Smooth muscle cell (in vitro differentiated cells): ENCODE data around the gene CCDC149. TPM values are rescaled to one million over a fixed set of nuclear protein-coding genes. Genes with fewer than 3 reads are reported as not detected.
A peak's percentile ranks its signal among the peaks of the same experiment; 100 is the strongest.

Experiments used
- DNase-seq: peaks from one replicate; lab custom pipeline; 2025; ENCODE audit not compliant: unreplicated experiment; lab: John Stamatoyannopoulos, UW
- H2AFZ ChIP-seq: fragments of 200-600 bp; sonication (generic); 2 replicates; pipeline ENCODE4 v1.6.0; 2016; ENCODE audit warnings: antibody characterized with exemption, low read depth, mild to moderate bottlenecking
- H3F3A ChIP-seq: fragments of 200-600 bp; sonication (generic); 2 replicates; pipeline ENCODE4 v1.6.0; 2017; ENCODE audit warnings: antibody characterized with exemption, low read depth
- H3K27ac ChIP-seq: fragments of 200-600 bp; sonication (generic); 2 replicates; pipeline ENCODE4 v1.5.1; 2016; ENCODE audit warnings: low read depth, mild to moderate bottlenecking
- H3K27me3 ChIP-seq: fragments of 200-600 bp; sonication (generic); 2 replicates; pipeline ENCODE4 v1.6.1; 2016; ENCODE audit warnings: low read depth, mild to moderate bottlenecking
- H3K36me3 ChIP-seq: fragments of 200-600 bp; sonication (generic); 2 replicates; pipeline ENCODE4 v1.5.1; 2016; ENCODE audit warnings: low read depth
- H3K4me1 ChIP-seq: fragments of 200-600 bp; sonication (generic); 2 replicates; pipeline ENCODE4 v1.5.1; 2016; ENCODE audit warnings: low read depth
- H3K4me2 ChIP-seq: fragments of 200-600 bp; sonication (generic); 2 replicates; pipeline ENCODE4 v1.6.0; 2016; ENCODE audit warnings: mild to moderate bottlenecking
- H3K4me3 ChIP-seq: fragments of 200-600 bp; sonication (generic); 2 replicates; pipeline ENCODE4 v1.5.1; 2016; ENCODE audit warnings: mild to moderate bottlenecking
- H3K79me2 ChIP-seq: fragments of 200-600 bp; sonication (generic); 2 replicates; pipeline ENCODE4 v1.6.0; 2016; ENCODE audit warnings: low read depth, mild to moderate bottlenecking
- H3K9ac ChIP-seq: fragments of 200-600 bp; sonication (generic); 2 replicates; pipeline ENCODE4 v1.6.0; 2016; ENCODE audit warnings: low read depth
- H3K9me3 ChIP-seq: fragments of 200-600 bp; sonication (generic); replicated peaks from 2 replicates; pipeline ENCODE4 v1.5.1; 2016; ENCODE audit warnings: low read depth
- H4K20me1 ChIP-seq: fragments of 200-600 bp; sonication (generic); 2 replicates; pipeline ENCODE4 v1.6.0; 2016; ENCODE audit warnings: low read depth
- WGBS: methylation state at CpG from one replicate; pipeline ENCODE4 v1.1.7; 2016; ENCODE audit warnings: low lambda C conversion rate; 5-methylcytosine and 5-hydroxymethylcytosine counted together
- polyA plus RNA-seq: library from polyadenylated mRNA; unstranded; fragments of >200 nt; fragmentation: Nextera tagmentation; extraction: Ambion mirVana; gene quantifications from 2 replicates; pipeline ENCODE4 v1.2.1, GENCODE V29; 2016
- total RNA-seq: library from RNA; depleted of rRNA; stranded (reverse); fragments of >200 nt; gene quantifications from 2 replicates; pipeline ENCODE4 v1.2.3, GENCODE V29; 2014
- TF ChIP-seq, protein P1 (sequence below): fragments of 200-600 bp; sonication (generic); IDR thresholded peaks from 2 replicates; pipeline ENCODE4 v1.5.1; 2017; ENCODE audit warnings: borderline replicate concordance, mild to moderate bottlenecking, antibody characterized with exemption; ENCODE audit not compliant: insufficient read depth, poor library complexity, severe bottlenecking

The CCDC149 gene
- total RNA-seq (5.5 and 12.5 TPM in 2 replicates), polyA plus RNA-seq (7.2 and 10.7 TPM in 2 replicates)

DNA sequence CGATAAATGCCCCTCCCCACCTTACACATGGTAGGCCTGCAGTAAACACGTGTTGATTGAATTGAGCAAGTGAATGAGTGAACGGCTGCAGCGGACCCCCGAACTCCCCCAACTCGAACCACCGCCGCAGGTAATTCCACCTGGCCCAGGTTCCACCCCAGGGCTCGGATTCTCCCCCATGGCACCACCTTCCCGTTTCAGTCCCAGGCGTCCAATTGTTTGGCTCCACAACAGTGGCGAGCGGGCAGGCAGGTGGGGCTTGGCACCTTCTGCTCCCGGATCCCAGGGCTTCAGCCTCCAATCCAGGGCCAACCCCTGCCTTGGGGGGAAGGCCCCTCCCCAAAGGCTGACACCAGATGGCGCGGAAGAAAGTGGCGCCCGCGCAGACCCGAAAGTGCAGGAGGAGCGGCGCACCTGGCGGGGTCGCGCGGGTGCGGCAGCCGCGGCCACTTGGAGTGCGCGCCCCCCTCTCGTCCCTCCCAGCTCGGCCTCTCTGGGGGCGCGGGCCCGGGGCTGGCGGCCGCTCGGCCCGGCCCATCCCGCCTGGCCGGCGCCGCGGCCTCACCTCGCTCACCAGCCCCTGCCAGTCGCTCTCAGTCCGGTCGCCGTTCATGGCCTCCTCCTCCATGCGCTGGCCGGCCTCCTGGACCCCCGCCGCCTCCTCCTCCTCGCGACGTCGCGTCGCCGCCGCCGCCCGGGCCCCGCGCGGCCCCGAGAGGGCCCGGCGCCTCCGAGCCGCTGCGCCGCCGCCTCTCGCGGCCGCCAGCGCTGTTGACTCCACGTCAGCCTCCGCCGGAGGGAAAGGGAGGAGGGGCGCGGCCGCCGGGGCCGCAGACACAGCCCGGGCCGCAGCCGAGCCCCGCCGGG, at the start of gene CCDC149:
Gene CCDC149 (minus strand): TSS at position 791 of the 867 bp plus-strand sequence. CDS start 178 bp downstream, at position 613.
- Histone ChIP-seq H3K4me3 (peak within 1 kb of the TSS; percentile 68), H3K27me3 (no peaks in the 10 kb centered on the region), H3K36me3 (no peaks in the 10 kb centered on the region), H3K9me3 (no peaks in the 10 kb centered on the region), H2AFZ (peak within 1 kb of the TSS; percentile 100), H3K4me1 (peaks cover 6% of the 10 kb centered on the region), H3F3A (no peaks in the 10 kb centered on the region), H3K4me2 (peak within 1 kb of the TSS; percentile 88), H3K9ac (peak within 1 kb of the TSS; percentile 73), H3K27ac (peak within 1 kb of the TSS; percentile 47), H3K79me2 (no peaks in the 10 kb centered on the region), H4K20me1 (no peaks in the 10 kb centered on the region)
- WGBS, result 9% methylated on average over 48 of the region's 92 CpGs
- TF ChIP-seq, protein P1, sequence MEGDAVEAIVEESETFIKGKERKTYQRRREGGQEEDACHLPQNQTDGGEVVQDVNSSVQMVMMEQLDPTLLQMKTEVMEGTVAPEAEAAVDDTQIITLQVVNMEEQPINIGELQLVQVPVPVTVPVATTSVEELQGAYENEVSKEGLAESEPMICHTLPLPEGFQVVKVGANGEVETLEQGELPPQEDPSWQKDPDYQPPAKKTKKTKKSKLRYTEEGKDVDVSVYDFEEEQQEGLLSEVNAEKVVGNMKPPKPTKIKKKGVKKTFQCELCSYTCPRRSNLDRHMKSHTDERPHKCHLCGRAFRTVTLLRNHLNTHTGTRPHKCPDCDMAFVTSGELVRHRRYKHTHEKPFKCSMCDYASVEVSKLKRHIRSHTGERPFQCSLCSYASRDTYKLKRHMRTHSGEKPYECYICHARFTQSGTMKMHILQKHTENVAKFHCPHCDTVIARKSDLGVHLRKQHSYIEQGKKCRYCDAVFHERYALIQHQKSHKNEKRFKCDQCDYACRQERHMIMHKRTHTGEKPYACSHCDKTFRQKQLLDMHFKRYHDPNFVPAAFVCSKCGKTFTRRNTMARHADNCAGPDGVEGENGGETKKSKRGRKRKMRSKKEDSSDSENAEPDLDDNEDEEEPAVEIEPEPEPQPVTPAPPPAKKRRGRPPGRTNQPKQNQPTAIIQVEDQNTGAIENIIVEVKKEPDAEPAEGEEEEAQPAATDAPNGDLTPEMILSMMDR, result no peak
- DNase-seq, result peak; percentile 17

DNA sequence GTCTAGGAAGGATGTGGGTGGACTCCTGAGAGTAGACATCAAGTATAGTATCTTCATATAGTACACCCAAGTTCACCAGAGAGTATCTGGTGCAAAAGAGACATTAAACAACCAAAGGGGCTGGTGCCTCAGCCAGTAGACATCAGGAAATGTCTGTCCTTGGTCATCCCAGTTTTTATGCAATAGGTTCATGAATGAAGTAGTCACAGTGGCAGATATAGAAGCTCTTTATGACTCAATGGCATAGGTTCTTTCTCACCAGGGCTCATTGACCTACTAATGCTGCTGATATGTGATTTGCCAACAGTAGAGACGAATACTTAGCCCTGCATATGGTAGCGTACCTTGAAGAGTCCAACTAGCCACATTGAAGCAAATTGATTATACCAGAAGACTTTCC, 45.0 kb upstream of the CCDC149 start:
- H2AFZ ChIP-seq, result no peak overlapping the region
- H3K27ac ChIP-seq, result no peak overlapping the region
- no peaks in the 10 kb centered on the region for H3K27me3 ChIP-seq
- H3K4me3 ChIP-seq, result no peak overlapping the region
- H4K20me1 ChIP-seq, result no peaks in the 10 kb centered on the region
- H3K36me3 ChIP-seq, result no peaks in the 10 kb centered on the region
- H3K4me1 ChIP-seq, result no peaks in the 10 kb centered on the region
- DNase-seq, result no peak
- H3K4me2 ChIP-seq, result no peak overlapping the region
- TF ChIP-seq, protein P1, result no peak
- no peaks in the 10 kb centered on the region for H3K79me2 ChIP-seq
- H3F3A ChIP-seq, result no peaks in the 10 kb centered on the region
- no peaks in the 10 kb centered on the region for H3K9me3 ChIP-seq
- WGBS, result 95% methylated on average over 2 of the region's 2 CpGs
- no peak overlapping the region for H3K9ac ChIP-seq

DNA sequence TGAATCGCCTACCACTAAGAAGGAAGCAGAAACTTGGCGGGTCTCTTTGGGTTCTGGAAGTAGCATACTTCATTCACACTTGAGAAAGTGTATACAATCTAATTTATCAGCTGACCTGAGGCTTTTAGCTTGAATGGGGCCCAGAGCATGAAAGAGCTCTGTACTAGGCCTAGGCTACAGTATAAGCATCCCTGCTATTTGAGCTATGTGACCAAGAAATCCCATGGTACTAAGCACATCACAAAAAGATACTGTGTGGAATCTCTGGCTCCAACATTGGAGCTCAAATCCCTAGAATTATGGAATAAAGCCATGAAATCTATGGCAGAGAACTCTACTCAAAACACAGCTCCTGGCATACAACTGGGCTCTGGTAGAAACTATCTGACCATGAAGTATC, 43.9 kb upstream of the CCDC149 start:
- H3K4me1 ChIP-seq, result no peaks in the 10 kb centered on the region
- no peaks in the 10 kb centered on the region for H3K9me3 ChIP-seq
- TF ChIP-seq, protein P1, result no peak
- no peaks in the 10 kb centered on the region for H3K79me2 ChIP-seq
- H3K4me3 ChIP-seq, result no peak overlapping the region
- no peak overlapping the region for H3K27ac ChIP-seq
- no peaks in the 10 kb centered on the region for H3K27me3 ChIP-seq
- no peak overlapping the region for H3K4me2 ChIP-seq
- no peaks in the 10 kb centered on the region for H4K20me1 ChIP-seq
- H3K36me3 ChIP-seq, result no peaks in the 10 kb centered on the region
- no peaks in the 10 kb centered on the region for H3F3A ChIP-seq
- 89% methylated on average over 2 of the region's 2 CpGs for WGBS
- no peak for DNase-seq
- no peak overlapping the region for H3K9ac ChIP-seq
- H2AFZ ChIP-seq, result no peak overlapping the region

DNA sequence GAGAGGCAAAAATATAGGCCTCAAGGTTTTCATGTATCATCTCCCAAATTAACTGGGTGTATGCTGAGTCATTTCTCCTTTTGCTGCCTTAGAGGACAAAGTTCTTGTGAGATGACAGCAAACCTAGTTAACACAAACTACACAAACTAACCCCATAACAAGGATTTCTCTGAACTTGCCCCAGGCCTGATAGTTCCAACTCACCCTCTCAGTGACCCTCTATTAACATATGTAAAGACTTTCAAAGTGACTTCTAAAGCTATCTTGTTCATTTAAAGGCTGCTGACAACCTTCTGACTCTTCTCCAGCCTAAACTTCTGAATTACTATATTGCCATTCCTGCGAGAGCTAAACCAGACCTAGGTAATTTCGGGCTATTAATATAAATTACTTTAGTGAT, 43.2 kb upstream of the CCDC149 start:
- Histone ChIP-seq H3F3A (no peaks in the 10 kb centered on the region), H3K4me1 (no peaks in the 10 kb centered on the region), H3K27ac (no peak overlapping the region), H4K20me1 (no peaks in the 10 kb centered on the region), H3K4me3 (no peak overlapping the region), H3K4me2 (no peak overlapping the region), H3K9me3 (no peaks in the 10 kb centered on the region), H3K27me3 (no peaks in the 10 kb centered on the region), H3K36me3 (no peaks in the 10 kb centered on the region), H3K79me2 (no peaks in the 10 kb centered on the region), H2AFZ (no peak overlapping the region), H3K9ac (no peak overlapping the region)
- TF ChIP-seq, protein P1, result no peak
- WGBS, result 90% methylated on average over 2 of the region's 2 CpGs
- DNase-seq, result no peak
